SK-N-SH (cell line): ENCODE results near the gene ADAMTS6.

Experiments used
- CHD2 ChIP-seq: fragments of 150-350 bp; IDR thresholded peaks from 2 replicates; pipeline ENCODE4 v1.6.1; 2018; ENCODE audit warnings: low read length; ENCODE audit not compliant: partially characterized antibody
- RAD21 ChIP-seq: IDR thresholded peaks from 2 replicates; pipeline ENCODE4 v1.6.1; 2012; ENCODE audit warnings: mild to moderate bottlenecking, low read length

- TF ChIP-seq CHD2 (no peak), RAD21 (no peak)
Measured at GRCh38 chr5:65101632-65102100, 380.1 kb downstream of the ADAMTS6 start.
